GM21526 (cell line): Measurements from ENCODE around the gene NKD1.

ENCODE experiments used
- ATAC-seq: cut with Tn5 transposase; IDR thresholded peaks from one replicate; pipeline ENCODE4 v1.9.1; 2021; ENCODE audit warnings: moderate library complexity; ENCODE audit not compliant: unreplicated experiment, low FRiP score

Gene NKD1

GRCh38 chr16:50622643-50623369 lies 74.6 kb downstream of the NKD1 start:
- no peak for ATAC-seq

DNA sequence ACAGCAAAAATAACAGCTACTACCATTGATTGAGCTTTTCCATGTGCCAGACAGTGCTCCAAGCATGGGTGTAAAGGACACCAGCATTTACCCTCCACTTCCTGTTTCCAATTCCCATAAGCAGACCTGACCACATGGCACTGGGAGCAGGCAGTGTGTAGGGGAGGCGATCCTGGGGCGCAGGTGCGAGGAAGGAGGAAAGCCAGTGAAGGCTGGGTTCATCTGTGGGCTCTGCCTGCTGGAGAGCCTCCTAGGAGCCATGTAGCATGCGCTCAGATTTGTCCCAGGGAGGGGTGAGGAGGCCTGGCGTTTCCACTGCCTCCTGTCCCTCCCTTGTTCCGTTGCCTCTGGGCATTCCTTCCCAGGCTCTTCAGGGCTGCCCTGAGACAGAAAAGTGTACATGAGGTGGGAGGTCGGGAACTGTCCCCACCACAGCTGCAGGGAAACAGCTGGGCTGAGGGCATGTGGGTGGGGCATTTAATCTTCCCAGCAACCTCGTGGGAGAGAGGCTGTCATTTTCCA lies 76.3 kb downstream of the NKD1 start:
- no peak for ATAC-seq

DNA sequence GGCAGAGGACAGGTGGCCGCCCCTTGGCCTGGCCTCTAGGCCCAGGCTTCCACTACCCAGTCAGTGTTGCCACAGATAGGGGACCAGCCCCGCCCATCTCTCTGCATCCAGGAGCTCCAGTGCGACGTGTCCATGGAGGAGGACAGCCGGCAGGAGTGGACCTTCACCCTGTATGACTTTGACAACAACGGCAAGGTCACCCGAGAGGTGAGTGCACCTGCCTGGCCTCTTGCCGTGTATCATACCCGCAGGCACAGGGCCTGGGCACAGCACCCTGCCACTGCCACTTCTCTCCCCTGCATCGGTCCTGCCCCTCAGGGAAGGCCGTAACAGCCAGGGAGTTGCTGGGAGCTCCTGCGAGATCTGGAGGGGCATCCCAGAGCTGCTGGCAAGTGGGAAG lies 77.2 kb downstream of the NKD1 start:
- ATAC-seq: no peak

DNA sequence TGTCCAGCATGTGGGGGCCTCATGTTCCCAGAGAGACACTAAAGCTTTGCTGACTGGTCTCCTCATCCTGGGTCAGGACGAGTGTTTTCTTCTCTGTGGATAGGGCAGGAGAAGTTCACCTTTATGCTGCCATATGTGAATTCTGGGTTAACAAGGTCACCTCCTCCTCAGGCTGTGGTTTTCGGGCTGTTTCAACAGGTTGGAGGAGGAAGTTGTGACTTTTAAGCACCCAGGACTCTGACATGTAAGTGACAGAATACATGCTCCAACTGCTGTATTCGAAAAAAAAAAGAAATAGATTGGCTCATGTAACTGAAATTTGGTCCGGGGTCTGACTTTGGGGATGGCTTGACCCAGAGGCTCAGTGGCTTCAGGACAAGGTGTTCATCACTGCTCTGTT lies 78.7 kb downstream of the NKD1 start:
- ATAC-seq: no peak

DNA sequence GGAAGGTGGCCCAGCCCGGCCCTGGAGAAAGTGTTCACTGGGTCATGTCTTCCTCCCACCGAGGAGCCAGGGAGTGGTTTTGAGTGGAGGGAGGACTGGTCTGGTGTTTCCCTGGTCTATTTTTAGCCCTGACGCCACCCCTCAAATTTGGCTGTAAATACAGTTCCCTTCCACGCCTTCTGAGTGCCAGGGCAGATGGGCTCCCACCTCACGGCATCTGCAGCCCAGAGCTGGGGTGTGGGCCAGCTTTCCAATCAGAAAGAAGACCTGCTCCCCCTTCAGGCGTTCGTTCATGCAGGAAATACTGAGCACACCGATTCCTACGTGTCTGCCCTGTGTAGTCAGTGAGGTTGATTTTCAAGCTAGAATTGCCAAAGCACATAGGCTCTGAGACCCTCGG lies 79.2 kb downstream of the NKD1 start:
- no peak for ATAC-seq

DNA sequence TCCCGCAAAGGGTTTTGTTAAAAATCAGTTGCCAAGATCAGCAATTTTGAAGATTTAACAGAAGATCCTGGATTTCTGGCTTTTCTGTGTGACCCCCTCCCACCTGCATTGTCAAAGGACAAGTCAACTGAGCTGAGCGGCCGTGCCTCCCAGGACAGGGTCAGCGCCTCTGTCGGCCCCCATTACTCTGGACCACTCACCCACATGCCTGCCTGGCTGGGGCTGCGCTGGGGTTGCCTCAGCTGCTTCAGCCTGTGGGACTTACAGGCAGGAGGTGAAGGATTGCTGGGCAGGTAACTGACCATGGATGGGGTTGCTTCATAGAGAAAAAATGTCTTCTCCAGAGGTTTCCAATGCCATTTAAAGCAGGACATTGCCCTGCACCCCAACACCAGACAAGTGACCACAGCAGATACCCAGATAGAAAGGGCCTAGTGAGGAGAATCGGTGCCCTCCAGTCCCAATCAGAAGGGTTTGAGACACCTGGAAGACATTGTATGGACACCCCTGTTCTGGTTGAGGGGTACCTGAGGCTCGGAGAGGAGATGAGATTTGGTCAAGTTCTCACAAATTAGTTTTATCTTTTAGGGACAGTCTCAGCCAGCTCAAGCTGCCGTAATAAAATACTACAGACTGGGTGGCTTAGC lies 80.1 kb downstream of the NKD1 start:
- no peak for ATAC-seq

GRCh38 chr16:50629334-50629733 lies 81.1 kb downstream of the NKD1 start:
- no peak for ATAC-seq

GRCh38 chr16:50630394-50631020 lies 82.3 kb downstream of the NKD1 start:
- ATAC-seq: no peak

DNA sequence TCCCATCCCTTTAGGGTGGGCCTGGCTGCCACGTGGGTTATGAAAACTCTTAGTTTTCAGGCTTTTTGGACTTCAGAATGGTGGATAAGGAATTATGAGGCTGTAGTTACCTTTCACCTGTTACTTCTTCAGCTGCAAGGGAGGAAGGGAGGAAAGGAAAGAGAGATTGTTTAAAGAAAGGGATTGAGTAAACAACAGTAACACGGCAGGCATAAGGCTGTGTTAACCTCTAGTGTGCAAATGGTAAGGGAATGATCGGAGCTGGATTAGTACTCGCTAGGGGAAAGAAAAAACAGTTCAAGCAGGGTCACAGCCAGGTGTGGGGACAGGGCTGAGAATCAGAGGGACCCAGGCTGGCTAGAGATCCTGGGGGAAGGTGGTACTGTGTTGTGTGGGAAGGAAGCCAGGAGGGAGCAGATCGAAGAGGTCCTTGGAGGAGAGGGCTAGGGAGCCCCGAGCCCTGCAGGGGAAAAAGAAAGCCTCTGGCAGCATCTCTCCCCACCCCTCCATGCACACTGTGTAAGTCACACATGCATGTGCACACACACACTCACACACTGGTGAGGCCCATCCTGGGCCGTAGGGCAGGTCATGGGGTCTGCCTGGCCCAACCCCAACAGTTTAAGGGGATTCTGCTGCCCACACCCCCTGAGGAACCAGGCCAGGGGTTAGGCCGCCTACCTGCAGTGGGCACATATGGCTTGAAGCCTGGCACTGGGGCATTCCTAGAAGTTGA lies 83.2 kb downstream of the NKD1 start:
- no peak for ATAC-seq

DNA sequence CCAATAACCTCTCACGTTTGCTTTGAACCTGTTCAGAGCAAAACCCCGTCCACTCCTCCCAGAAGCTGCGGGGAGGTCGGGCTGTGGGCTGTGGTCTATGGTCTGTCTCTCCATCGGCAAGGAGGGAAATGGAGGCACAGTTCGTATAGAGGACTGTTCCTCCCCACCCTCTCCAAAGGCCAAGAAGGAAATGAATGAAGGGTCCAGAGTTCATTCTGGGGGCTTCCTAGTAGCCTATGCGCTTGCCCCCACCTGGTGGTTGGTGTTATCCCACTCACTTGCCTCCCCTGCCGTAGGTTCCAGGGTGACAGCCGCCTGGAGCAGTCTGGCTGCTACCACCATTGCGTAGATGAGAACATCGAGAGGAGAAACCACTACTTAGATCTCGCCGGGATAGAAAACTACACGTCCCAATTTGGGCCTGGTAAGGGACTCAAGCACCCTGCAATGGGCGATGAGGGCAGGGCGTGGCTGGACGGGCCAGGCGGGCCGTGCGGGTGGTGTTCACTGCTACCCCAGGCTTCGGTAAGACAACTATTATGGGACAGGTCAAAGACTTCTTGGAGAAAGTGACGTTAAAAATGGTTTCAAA lies 83.9 kb downstream of the NKD1 start:
- ATAC-seq: no peak

- no peak for ATAC-seq
Measured at GRCh38 chr16:50632927-50633800, 85.0 kb downstream of the NKD1 start.

GRCh38 chr16:50634090-50634489 lies 85.9 kb downstream of the NKD1 start:
- ATAC-seq: no peak

DNA sequence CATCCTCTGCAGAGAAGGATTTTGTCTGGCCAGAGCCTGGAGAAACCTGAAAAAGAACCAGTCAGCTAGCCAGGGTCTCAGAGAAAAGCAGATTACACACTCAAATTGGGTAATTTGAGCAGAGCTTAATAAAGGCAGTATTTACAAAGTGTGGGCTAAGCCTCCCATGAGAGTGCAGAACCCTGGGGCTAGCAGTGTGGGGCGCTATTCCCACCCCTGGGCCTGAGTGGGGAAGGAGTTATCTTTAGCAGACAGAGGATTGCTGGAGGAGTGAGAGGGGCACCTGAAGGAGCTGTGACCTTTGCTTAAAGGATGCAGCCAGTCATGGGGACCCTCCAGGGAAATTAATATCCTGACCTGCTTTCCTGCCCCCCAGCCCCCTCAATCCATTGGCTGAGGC lies 86.8 kb downstream of the NKD1 start:
- ATAC-seq: no peak

DNA sequence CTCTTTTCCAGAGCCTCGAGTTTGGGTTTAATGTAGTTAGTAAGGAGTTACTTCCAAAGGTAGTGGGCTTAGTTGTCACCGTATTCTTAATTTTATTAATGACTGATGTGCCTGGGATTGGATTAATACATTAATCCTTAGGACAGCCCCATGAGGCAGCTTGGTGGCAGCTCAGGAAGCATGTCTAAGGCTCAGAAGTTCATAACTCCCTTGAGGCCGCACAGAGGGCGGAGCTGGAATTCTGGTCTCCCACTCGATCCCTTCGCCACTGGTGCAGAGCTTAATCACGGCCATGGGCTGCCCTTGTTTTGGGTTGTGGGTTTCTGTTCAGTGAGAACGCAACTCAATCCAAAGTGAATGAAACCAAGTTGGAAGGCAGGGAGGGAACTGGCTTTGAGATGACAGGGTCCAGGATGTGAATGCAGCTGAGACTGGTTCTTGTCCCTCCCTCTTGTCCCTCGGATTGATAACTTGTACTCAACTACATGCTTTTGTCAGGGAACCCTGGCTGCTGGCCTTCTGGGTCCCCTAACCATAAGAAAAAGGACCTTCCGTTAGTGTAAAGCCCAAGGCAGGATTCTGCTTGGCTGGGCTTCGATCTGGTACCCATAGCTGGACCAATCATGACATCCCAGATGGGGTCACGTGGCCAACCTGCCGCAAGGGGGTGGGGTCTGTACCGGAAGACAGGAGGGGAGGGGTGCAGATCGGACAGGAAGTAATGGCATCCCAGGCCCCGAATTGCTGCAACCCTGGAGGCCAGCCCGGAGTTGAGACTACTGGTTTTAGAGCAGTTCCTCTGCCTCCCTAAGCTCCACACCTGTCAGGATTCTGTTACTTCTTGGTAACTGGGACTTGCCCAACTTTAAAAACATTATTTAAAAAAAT lies 87.6 kb downstream of the NKD1 start:
- no peak for ATAC-seq

DNA sequence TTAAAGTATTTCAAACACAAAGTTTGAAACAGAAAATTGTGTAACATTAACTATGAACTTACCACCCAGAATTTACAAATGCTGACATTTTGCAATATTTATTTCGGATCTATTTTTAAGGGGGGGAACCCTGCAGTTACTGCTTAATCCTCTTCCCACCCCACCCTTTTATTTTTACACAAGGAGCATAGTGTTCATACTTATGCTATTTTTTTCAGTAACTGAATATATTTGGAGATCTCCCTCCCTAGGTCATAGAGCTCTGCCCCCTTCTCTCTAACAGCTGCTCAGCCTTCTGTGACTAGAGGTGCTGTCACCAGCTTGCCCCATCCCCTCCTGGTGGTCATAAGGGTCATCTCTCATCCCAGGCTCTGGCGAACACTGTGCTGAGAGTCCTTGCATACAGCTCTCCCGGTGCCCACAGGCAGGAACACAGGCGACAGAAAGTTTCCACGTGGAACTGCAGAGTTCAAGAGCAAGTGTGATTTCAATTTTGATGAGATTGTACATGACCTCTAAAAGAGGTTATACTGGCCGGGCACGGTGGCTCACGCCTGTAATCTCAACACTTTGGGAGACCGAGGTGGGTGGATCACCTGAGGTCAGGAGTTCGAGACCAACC lies 88.7 kb downstream of the NKD1 start:
- ATAC-seq: no peak

- ATAC-seq: no peak
Measured at GRCh38 chr16:50637716-50638602, 89.8 kb downstream of the NKD1 start.
